K562 (cell line): ENCODE data around the gene PPP1R9B. TPM values are rescaled to one million over a fixed set of nuclear protein-coding genes. Genes with fewer than 3 reads are reported as not detected.

Source experiments
- ATAC-seq: fragments of 200-7000 bp; cut with Tn5 transposase; 3 replicates; pipeline ENCODE4 v1.9.1; 2020; ENCODE audit warnings: moderate library complexity
- BruUV-seq: library from RNA; stranded (reverse); fragments of 400-500 nt; replicated peaks from 2 replicates; lab custom pipeline; 2021; lab: Mats Ljungman, UMichigan
- CTCF ChIA-PET: fragments of 300-600 bp; formaldehyde crosslinking; extraction: SDS; loops from one replicate; lab custom pipeline; 2021; ENCODE audit warnings: low intra/inter-chr PET ratio; lab: Yijun Ruan, JAX
- POLR2A ChIA-PET: fragments of 300-600, 350-650 bp; sonication (Branson Sonifier 250); formaldehyde crosslinking; extraction: SDS; loops from one replicate; lab custom pipeline; 2021; ENCODE audit warnings: antibody characterized with exemption, inconsistent platforms; lab: Yijun Ruan, JAX
- DNase-seq, 4 experiments: peaks; one replicate each; pipeline versions ENCODE4 v3.0.0 to v3.0.0-alpha.2; 2011 to 2018; ENCODE audit warnings: low spot score in 3 of 4, mixed read lengths in 3 of 4; ENCODE audit errors: extremely low read depth in 1 of 4
- FAIRE-seq: peaks from 2 replicates; lab custom pipeline; 2011; peaks lifted over from hg19 to GRCh38; lab: Jason Lieb, UNC
- H2AFZ ChIP-seq: 2 replicates; pipeline ENCODE4 v1.6.0; 2011; ENCODE audit warnings: low read depth, low read length, control low read depth, inconsistent platforms
- H3K27ac ChIP-seq: fragments of 200-600 bp; 3 replicates; pipeline ENCODE4 v1.8.0; 2011; ENCODE audit warnings: low read depth, mild to moderate bottlenecking, control low read depth, inconsistent platforms, low read length, moderate library complexity, mixed read lengths; ENCODE audit errors: extremely low read depth
- H3K27me3 ChIP-seq, 2 experiments: fragments of 300-600 bp in 1 of 2; 2 replicates in 1 of 2; 3 replicates in 1 of 2; pipeline versions ENCODE4 v1.6.0 to v1.8.0; 2011; ENCODE audit warnings: inconsistent platforms in 2 of 2, low read length in 2 of 2, mild to moderate bottlenecking in 1 of 2, mixed read lengths in 1 of 2, moderate library complexity in 1 of 2; ENCODE audit not compliant: control insufficient read depth in 2 of 2, insufficient read depth in 2 of 2
- H3K36me3 ChIP-seq: fragments of 300-600 bp; 3 replicates; pipeline ENCODE4 v1.8.0; 2011; ENCODE audit warnings: mild to moderate bottlenecking, low read length, inconsistent platforms; ENCODE audit not compliant: control insufficient read depth, insufficient read depth
- H3K4me1 ChIP-seq, 2 experiments: fragments of 200-600 bp in 1 of 2; replicated peaks in 1 of 2; 2 replicates in 1 of 2; 3 replicates in 1 of 2; pipeline versions ENCODE4 v1.5.1 to v1.8.0; 2011; ENCODE audit warnings: inconsistent platforms in 2 of 2, low read length in 2 of 2, mild to moderate bottlenecking in 1 of 2, mixed read lengths in 1 of 2, moderate library complexity in 1 of 2; ENCODE audit not compliant: control insufficient read depth in 2 of 2, insufficient read depth in 2 of 2
- H3K4me2 ChIP-seq: 2 replicates; pipeline ENCODE4 v1.6.1; 2011; ENCODE audit warnings: low read length, control low read depth, inconsistent platforms, mixed read lengths; ENCODE audit not compliant: insufficient read depth
- H3K4me3 ChIP-seq: fragments of 200-600 bp; sonication (generic), shearing (Covaris generic); 2 replicates; pipeline ENCODE4 v1.5.1; 2016; ENCODE audit warnings: control low read depth, inconsistent platforms
- H3K79me2 ChIP-seq: fragments of 200-600 bp; 3 replicates; pipeline ENCODE4 v1.8.0; 2011; ENCODE audit warnings: low read length, inconsistent platforms; ENCODE audit not compliant: control insufficient read depth, insufficient read depth
- H3K9ac ChIP-seq, 2 experiments: 2 replicates each; pipeline versions ENCODE4 v1.6.0 to v1.6.1; 2011; ENCODE audit warnings: low read depth in 2 of 2, low read length in 2 of 2, control low read depth in 1 of 2, inconsistent platforms in 1 of 2, mild to moderate bottlenecking in 1 of 2, mixed read lengths in 1 of 2; ENCODE audit not compliant: insufficient read depth in 1 of 2
- H3K9me1 ChIP-seq: one replicate; pipeline ENCODE4 v1.6.0; 2011; ENCODE audit warnings: inconsistent platforms, mild to moderate bottlenecking, low read length, moderate library complexity; ENCODE audit not compliant: control insufficient read depth, insufficient read depth
- H3K9me3 ChIP-seq: replicated peaks from 2 replicates; pipeline ENCODE4 v1.5.1; 2011; ENCODE audit warnings: low read depth, low read length, inconsistent platforms; ENCODE audit not compliant: control insufficient read depth, insufficient read depth
- H4K20me1 ChIP-seq: replicated peaks from 2 replicates; pipeline ENCODE4 v1.6.1; 2011; ENCODE audit warnings: low read length, inconsistent platforms, mixed read lengths; ENCODE audit not compliant: control insufficient read depth, insufficient read depth
- ADNP ChIP-seq: fragments of 200-800 bp; sonication (Bioruptor generic); IDR thresholded peaks from 2 replicates; pipeline ENCODE4 v1.6.1; 2016; ENCODE audit warnings: missing genetic modification characterization, missing compliant biosample characterization
- BCOR ChIP-seq: fragments of 450-650 bp; IDR thresholded peaks from 2 replicates; pipeline ENCODE4 v1.6.1; 2016
- DMBX1 ChIP-seq: fragments of 250-450 bp; sonication (Bioruptor Pico); IDR thresholded peaks from 2 replicates; pipeline ENCODE4 v1.8.0; 2022; ENCODE audit warnings: inconsistent platforms, mild to moderate bottlenecking, moderate library complexity, borderline replicate concordance
- E2F5 ChIP-seq: sonication (generic); formaldehyde crosslinking; IDR thresholded peaks from 2 replicates; pipeline ENCODE4 v1.8.0; 2022; ENCODE audit warnings: mild to moderate bottlenecking, missing genetic modification reagents
- ESRRB ChIP-seq: fragments of 250-450 bp; sonication (Bioruptor Pico); IDR thresholded peaks from 2 replicates; pipeline ENCODE4 v1.5.0; 2020; ENCODE audit warnings: mild to moderate bottlenecking, moderate library complexity, borderline replicate concordance
- HDAC2 ChIP-seq: fragments of 450-650 bp; IDR thresholded peaks from 2 replicates; pipeline ENCODE4 v1.6.1; 2016; ENCODE audit warnings: mild to moderate bottlenecking
- KDM1A ChIP-seq, 2 experiments: fragments of 450-650 bp; IDR thresholded peaks; 2 replicates each; pipeline ENCODE4 v1.6.1; 2016; ENCODE audit warnings: mild to moderate bottlenecking in 2 of 2
- NFE2L1 ChIP-seq: fragments of 450-650 bp; IDR thresholded peaks from 2 replicates; pipeline ENCODE4 v1.6.1; 2016; ENCODE audit warnings: missing genetic modification characterization, low read depth, mild to moderate bottlenecking, missing compliant biosample characterization, moderate library complexity, borderline replicate concordance
- POLR2AphosphoS2 ChIP-seq: IDR thresholded peaks from 2 replicates; pipeline ENCODE4 v1.6.1; 2012; ENCODE audit warnings: low read length, improper control_type of control experiment
- RBM25 ChIP-seq: fragments of 200-400 bp; formaldehyde crosslinking; IDR thresholded peaks from 2 replicates; pipeline ENCODE4 v1.6.1; 2018; ENCODE audit warnings: low read length, low read depth, moderate library complexity; ENCODE audit not compliant: severe bottlenecking
- RCOR1 ChIP-seq, 2 experiments: IDR thresholded peaks; 2 replicates each; pipeline ENCODE4 v1.6.1; 2012; ENCODE audit warnings: low read depth in 2 of 2, low read length in 2 of 2, borderline replicate concordance in 1 of 2, improper control_type of control experiment in 1 of 2
- SMARCA5 ChIP-seq: fragments of 450-650 bp; IDR thresholded peaks from 2 replicates; pipeline ENCODE4 v1.6.1; 2016
- ZBTB9 ChIP-seq: fragments of 450-650 bp; formaldehyde crosslinking; IDR thresholded peaks from 2 replicates; pipeline ENCODE4 v1.4.0; 2020; ENCODE audit warnings: mild to moderate bottlenecking, moderate library complexity
- ZNF197 ChIP-seq: fragments of 200-800 bp; sonication (Bioruptor generic); IDR thresholded peaks from 2 replicates; pipeline ENCODE4 v1.6.1; 2016; ENCODE audit warnings: low read depth, missing genetic modification characterization, missing compliant biosample characterization
- ZNF23 ChIP-seq: fragments of 250-450 bp; sonication (Bioruptor Pico); IDR thresholded peaks from 2 replicates; pipeline ENCODE4 v1.4.0; 2020; ENCODE audit warnings: mild to moderate bottlenecking
- ZNF586 ChIP-seq: fragments of 450-650 bp; formaldehyde crosslinking; conservative IDR thresholded peaks from 2 replicates; pipeline ENCODE4 v1.4.0; 2020; ENCODE audit warnings: mild to moderate bottlenecking, moderate library complexity
- whole genome bisulfite sequencing: fragments of 100-300 bp; shearing (Covaris generic); methylation state at CpG from one replicate; pipeline ENCODE4 v1.1.6; 2016; ENCODE audit warnings: low coverage, mixed read lengths; ENCODE audit not compliant: insufficient coverage; ENCODE audit errors: missing lambda C conversion rate; 5-methylcytosine and 5-hydroxymethylcytosine counted together
- in situ Hi-C: fragments of 300-500 bp; cut with MboI; formaldehyde crosslinking; loops from 4 replicates; pipeline ENCODE4 v1.15.0; 2018; ENCODE audit warnings: inconsistent platforms, mixed read lengths
- intact Hi-C: fragments of 100-400 bp; cut with micrococcal nuclease; formaldehyde crosslinking; loops from 2 replicates; pipeline ENCODE4 v1.14.2; 2022
- polyA plus RNA-seq, 8 experiments: library from polyadenylated mRNA; depleted of rRNA in 4 of 8; stranded (reverse) in 5 of 8; unstranded in 3 of 8; fragments of >200 nt; fragmentation: Nextera tagmentation in 2 of 8; fragmentation: Illumina TruSeq in 1 of 8; extraction: Ambion mirVana in 2 of 8; extraction: Trizol in 1 of 8; gene quantifications; 2 replicates each; pipeline versions ENCODE4 v1.2.1 to v1.2.3, GENCODE V29; 2011 to 2014; ENCODE audit warnings: inconsistent platforms in 1 of 8, missing spikeins in 1 of 8
- total RNA-seq, 7 experiments: library from RNA; depleted of rRNA in 6 of 7; stranded (reverse); fragments of >200 nt in 6 of 7; fragmentation: Illumina TruSeq in 2 of 7; extraction: Trizol in 2 of 7; gene quantifications; 2 replicates each; pipeline versions ENCODE4 v1.2.1 to v1.2.3, GENCODE V29; 2011 to 2021; ENCODE audit warnings: low replicate concordance in 1 of 7

PPP1R9B gene
- total and polyA plus RNA-seq, 9 of the 15 experiments (the other 6 are each of a cell fraction or from before 2014, with no cell fraction given), result 0.10 to 63.5 (median 24.7) TPM

GRCh38 chr17:50165066-50165465 lies 14.6 kb upstream of the PPP1R9B start (continued):
- no peak for TF ChIP-seq ZNF197
- TF ChIP-seq NFE2L1 (tag), result no peak
- no peak for TF ChIP-seq ZBTB9 (CRISPR knock-in tag)
- TF ChIP-seq ESRRB (CRISPR knock-in tag), result no peak
- TF ChIP-seq, all 486 proteins: peak for 0

DNA sequence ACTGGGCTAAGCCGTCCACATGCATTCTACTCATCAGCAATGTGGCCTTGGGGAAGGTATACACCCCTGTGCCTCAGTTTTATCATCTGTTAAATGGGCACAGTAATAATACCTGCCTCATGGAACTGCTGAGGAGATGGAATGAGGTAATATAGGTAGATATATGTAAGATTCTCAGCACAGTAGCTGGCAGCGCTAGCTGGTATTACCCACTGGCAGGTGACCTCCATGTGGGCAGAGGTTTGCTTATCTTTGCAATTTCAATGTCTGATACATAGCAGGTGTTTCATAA lies 14.2 kb upstream of the PPP1R9B start:
- Histone ChIP-seq H3K27ac (no peak overlapping the region), H3K4me2 (no peak overlapping the region), H3K36me3 (no peaks in the 10 kb centered on the region), H3K4me1 (peaks cover 10 to 32% of the 10 kb centered on the region in 2 experiments; a peak in 3 of 5 replicates), H3K4me3 (no peak overlapping the region), H2AFZ (no peak overlapping the region), H3K9ac (no peak overlapping the region), H3K9me1 (no peaks in the 10 kb centered on the region), H3K9me3 (no peaks in the 10 kb centered on the region), H3K27me3 (peaks cover 0 to 7% of the 10 kb centered on the region in 2 experiments; a peak in 1 of 5 replicates), H4K20me1 (no peaks in the 10 kb centered on the region; the same call in 1 of the 2 replicates), H3K79me2 (no peaks in the 10 kb centered on the region)
- no peak for DNase-seq
- WGBS, result 22% methylated on average over 2 of the region's 2 CpGs
- no peak for ATAC-seq
- intact Hi-C loops, result no loop called here
- ChIA-PET POLR2A (interaction anchor here (1.5 kb wide), 1 partner anchor 11 kb away, joined by 3 read pairs; no protein-coding TSS in a partner anchor), CTCF (no interaction called here)
- no peak for FAIRE-seq
- no TSS peak for BruUV-seq
- in situ Hi-C loops, result no loop called here
- TF ChIP-seq RCOR1 (IDR thresholded peaks at IDR 0.05; ENCODE audit: borderline replicate concordance in 1 of 2, low read depth in 2 of 2, low read length in 2 of 2) (peak in 1 of 2 experiments; percentile 53; a peak in 1 of 4 replicates), RBM25 (peak; percentile 85), BCOR (peak; percentile 82), E2F5 (CRISPR knock-in tag) (no peak), POLR2AphosphoS2 (no peak), DMBX1 (CRISPR knock-in tag) (no peak), SMARCA5 (peak; percentile 73; the same call in 1 of the 2 replicates), ZNF23 (CRISPR knock-in tag) (no peak), HDAC2 (peak; percentile 27; the same call in 1 of the 2 replicates), KDM1A (IDR thresholded peaks at IDR 0.05) (peak; percentile 72 to 79), ADNP (tag) (peak; percentile 53; the same call in 1 of the 2 replicates), ZNF586 (no peak)
